8988T (cell line): ENCODE data around the gene SSNA1.

Source experiments
- DNase-seq: peaks from one replicate; pipeline ENCODE4 v3.0.0; 2011

Gene SSNA1

GRCh38 chr9:137156567-137157375, 31.7 kb upstream of the SSNA1 start:
- peak; percentile 67 for DNase-seq

DNA sequence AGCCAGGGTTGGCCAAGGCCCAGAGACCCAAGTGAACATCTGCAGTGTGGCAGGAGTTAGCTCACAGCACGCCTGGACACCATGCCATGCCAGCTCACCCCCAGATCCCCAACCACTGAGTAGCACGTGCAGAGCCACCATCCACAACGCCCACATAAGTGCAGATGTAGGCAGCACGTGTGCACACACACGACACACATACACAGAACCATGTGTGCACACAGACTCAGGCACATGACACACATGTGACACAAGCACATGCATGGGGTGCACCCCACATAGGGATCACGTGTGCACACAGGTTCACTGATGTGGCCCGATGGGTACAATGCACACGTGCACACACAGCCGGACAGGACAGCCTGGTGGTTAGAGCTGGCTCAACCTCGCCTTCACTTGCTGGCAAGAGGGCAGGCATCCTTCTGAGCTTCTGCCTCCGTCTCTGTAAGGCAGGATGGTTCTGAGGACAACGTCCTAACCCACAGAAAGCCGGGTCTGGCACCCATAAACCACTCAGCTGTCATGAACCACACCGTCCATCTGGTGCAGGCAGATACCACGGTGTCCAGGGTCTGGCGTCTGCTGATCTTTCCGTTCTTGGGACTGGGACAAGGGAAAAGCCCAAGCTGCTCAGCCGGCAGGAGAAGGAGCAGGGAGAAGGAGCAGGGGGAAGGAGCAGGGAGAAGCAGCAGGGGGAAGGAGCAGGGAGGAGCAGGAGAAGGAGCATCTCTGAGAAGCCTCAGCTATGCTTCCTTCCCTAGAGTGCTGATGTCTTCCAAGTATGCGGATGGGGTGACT, 30.7 kb upstream of the SSNA1 start:
- DNase-seq = no peak

- DNase-seq = no peak
Observed at GRCh38 chr9:137158625-137159024, 29.9 kb upstream of the SSNA1 start.

GRCh38 chr9:137159105-137160053, 29.1 kb upstream of the SSNA1 start:
- no peak for DNase-seq

DNA sequence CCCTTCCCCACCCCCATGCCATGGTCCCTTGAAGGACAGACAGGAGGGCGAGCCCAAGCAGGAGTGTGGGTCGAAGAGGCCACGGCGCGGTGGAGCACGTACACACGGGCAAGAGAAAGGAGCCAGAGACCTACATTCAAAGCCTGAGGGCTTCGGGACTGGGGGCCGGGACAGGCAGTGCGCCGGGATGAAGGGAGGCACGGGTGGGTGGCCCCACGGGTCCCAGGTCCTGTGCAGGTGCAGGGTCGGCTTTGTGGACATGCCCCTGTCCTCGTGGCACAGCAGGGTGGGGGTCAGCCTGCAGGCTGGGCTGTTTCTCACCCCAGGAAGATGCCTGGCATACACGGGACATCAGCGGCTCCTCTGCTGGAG, 28.4 kb upstream of the SSNA1 start:
- no peak for DNase-seq

- no peak for DNase-seq
Observed at GRCh38 chr9:137160716-137161557, 27.5 kb upstream of the SSNA1 start.

DNA sequence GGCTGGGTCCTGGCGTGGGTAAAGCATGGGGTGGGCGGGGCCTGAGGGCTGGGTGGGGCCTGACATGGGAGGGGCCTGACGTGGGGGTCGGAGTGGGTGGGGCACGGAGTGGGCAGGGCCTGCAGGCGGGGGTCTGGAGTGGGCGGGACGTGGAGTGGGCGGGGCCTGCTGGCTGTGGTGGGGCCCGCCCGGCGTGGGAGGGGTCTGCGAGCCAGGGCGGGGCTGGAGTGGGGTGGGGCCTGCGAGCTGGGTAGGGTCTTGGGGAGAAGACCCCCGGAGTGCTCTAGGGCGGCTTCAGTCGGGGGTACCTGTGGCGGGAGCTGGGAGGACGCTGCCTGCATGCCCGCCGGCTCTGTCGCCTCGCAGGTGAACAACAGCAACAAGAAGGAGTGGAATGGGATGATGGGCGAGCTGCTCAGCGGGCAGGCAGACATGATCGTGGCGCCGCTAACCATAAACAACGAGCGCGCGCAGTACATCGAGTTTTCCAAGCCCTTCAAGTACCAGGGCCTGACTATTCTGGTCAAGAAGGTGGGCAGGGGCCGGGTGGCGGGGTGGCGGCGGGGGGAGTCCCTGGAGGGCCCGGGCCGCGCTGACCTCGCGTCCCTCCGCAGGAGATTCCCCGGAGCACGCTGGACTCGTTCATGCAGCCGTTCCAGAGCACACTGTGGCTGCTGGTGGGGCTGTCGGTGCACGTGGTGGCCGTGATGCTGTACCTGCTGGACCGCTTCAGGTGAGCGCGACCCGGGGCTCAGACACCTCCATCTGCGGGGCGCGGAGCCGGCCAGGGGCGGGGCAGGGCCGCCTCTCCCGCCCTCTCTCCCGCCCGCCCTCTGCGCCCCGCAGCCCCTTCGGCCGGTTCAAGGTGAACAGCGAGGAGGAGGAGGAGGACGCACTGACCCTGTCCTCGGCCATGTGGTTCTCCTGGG, 26.7 kb upstream of the SSNA1 start:
- DNase-seq = no peak

- DNase-seq = no peak
Observed at GRCh38 chr9:137162505-137163364, 25.7 kb upstream of the SSNA1 start.

DNA sequence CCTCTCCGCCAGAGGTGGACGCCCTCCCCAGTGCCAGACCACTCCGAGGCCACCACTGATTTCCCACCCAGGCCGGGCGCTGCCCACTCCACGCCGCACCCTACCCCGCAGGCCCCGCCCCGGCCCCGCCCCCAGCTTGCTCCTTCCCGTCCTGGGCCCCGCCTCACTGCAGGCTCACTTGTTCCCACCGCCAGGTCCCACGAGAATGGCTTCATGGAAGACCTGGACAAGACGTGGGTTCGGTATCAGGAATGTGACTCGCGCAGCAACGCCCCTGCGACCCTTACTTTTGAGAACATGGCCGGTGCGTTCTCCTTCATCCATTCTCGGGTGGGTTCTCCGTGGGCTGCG, 25.1 kb upstream of the SSNA1 start:
- no peak for DNase-seq

DNA sequence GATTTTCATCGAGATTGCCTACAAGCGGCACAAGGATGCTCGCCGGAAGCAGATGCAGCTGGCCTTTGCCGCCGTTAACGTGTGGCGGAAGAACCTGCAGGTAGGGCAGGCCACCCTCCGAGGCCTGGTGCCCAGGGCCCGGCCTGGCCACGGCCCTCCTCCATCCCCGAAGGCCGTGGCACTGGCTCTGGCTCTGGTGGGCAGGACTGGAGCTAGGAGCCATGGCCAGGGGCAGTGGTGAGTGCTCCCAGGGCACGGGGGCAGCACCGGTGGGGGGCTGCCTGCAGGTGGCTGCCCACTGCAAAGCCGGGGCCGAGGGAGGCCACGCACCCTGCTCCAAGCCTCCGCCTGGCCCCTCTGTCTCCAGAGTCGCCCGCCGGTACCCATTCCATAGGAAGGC, 24.7 kb upstream of the SSNA1 start:
- no peak for DNase-seq

DNA sequence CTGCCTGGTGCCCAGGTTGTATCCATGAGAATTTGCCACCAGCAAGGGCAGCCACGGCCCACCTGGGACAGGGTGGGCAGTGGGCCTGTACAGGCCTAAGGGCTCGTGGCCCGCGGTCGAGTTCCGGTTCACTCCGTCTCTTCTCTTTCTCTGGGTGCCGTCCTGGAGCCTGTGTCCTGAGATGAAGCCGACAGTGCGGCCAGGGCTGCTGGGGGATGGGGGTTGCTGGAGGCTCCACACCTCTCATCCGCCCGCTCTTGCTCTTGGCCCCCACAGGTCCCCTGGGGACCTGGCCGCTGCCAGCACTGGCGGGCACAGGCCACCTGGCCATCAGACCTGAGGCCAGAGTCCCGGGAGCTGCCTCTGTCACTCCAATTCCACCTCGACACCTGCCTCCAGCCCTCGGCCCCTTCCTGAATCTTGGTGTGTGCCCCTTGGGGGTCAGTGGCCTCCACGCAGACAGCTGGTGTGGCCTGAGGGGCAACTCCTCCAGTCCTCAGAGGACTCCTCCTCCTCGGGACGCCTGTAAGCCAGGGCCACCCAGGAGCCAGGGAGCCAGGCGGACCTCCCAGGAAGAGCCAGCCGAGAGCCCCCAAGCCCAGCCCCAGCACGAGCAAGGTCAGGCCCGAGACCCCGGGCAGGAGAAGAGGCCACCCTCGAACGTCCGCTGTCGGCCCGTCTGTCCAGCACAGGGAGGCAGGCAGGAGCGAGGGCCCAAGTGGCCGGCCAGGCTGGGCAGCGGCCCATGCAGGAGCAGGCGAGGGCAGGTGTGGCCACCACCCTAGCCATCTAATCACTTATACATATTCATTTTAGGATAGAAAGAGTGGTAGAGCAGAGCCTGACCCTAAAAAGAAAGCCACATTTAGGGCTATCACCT, 23.9 kb upstream of the SSNA1 start:
- DNase-seq = no peak

DNA sequence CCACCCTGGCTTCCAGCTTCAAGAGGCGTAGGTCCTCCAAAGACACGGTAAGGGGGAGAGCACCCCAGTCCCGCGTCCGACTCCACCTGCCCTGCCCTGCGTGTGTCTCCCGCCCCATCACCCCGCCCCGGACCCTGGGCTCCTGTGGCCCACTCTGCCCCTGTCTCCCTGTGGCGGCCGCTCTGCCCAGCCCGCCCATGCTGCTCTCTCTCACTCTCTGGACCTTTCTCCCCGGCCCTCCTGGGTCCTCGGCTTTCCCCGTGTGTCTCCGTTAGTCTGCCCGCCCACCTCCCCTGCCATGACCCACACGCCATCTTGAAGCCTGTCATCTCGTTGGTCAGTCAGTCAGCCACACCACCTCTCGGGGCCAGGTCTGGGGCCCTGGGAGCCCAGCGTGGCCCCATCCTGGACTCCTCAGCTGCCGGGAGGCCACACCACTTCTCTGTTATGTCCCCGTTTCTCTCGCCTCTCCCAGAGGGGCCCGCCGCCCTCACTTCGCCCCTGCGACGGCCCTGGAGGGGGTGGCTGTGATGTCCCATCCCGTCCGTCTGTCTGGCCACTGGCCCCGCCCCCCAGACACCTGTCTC, 23.1 kb upstream of the SSNA1 start:
- DNase-seq = no peak

DNA sequence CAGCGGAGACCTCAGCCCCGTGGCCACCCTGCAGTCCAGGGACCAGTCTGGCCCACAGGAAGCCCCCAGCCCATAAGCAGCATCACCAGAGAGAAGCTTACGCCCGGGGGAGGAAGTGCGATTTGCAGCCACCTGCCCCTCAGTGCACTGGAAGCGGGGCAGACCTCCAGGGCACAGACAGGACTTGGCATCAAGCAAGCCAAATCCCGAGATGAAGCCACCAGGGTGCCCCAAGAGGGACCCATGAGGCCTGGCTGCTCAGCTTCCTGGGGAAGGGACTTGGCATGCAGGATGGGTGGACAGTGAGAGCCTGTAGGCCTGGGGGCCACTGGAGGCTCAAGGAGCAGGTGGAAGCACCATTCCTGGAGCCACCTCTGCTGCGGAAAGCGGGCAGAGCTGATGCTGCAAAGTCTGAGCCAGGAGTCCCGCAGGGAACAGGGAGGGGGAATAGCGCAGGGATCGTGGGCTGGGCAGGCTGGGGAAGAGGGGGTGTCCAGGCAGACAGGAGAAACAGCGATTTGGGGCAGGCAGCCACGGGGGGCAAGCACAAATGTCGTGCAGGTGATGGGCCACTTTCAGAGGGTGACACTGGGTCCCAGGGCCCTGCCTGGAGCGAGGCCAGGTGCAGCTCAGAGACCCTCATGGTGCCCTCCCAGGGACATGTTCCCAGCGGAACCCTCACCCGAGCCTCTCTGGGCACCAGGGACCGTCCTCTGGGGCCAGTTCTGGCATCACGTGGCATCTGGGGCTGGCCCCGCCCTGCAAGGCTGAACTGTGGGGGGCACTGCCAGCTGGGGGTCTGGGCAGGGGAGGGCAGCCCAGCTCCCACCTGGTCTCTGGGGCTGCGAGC, 21.9 kb upstream of the SSNA1 start:
- no peak for DNase-seq

GRCh38 chr9:137167277-137167746, 21.2 kb upstream of the SSNA1 start:
- no peak for DNase-seq

DNA sequence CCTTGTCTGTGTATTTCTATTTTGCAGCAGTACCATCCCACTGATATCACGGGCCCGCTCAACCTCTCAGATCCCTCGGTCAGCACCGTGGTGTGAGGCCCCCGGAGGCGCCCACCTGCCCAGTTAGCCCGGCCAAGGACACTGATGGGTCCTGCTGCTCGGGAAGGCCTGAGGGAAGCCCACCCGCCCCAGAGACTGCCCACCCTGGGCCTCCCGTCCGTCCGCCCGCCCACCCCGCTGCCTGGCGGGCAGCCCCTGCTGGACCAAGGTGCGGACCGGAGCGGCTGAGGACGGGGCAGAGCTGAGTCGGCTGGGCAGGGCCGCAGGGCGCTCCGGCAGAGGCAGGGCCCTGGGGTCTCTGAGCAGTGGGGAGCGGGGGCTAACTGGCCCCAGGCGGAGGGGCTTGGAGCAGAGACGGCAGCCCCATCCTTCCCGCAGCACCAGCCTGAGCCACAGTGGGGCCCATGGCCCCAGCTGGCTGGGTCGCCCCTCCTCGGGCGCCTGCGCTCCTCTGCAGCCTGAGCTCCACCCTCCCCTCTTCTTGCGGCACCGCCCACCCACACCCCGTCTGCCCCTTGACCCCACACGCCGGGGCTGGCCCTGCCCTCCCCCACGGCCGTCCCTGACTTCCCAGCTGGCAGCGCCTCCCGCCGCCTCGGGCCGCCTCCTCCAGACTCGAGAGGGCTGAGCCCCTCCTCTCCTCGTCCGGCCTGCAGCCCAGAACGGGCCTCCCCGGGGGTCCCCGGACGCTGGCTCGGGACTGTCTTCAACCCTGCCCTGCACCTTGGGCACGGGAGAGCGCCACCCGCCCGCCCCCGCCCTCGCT, 20.5 kb upstream of the SSNA1 start:
- peak; percentile 89 for DNase-seq

DNA sequence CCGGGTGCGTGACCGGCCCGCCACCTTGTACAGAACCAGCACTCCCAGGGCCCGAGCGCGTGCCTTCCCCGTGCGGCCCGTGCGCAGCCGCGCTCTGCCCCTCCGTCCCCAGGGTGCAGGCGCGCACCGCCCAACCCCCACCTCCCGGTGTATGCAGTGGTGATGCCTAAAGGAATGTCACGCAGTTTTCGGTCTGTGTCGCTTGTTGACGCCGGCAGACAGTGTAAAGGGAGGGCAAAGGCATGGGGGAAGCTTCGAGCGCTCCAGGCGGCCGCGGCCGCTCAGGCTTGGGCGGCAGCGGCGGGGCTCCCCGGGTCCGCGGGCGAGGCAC, 19.9 kb upstream of the SSNA1 start:
- peak; percentile 87 for DNase-seq
